K562 (cell line): ENCODE results near the gene ERH. TPM values are rescaled to one million over a fixed set of nuclear protein-coding genes. Genes with fewer than 3 reads are reported as not detected.

Experiments used
- ATAC-seq: fragments of 200-7000 bp; cut with Tn5 transposase; 3 replicates; pipeline ENCODE4 v1.9.1; 2020; ENCODE audit warnings: moderate library complexity
- BruUV-seq: library from RNA; stranded (reverse); fragments of 400-500 nt; replicated peaks from 2 replicates; lab custom pipeline; 2021; lab: Mats Ljungman, UMichigan
- CTCF ChIA-PET: fragments of 300-600 bp; formaldehyde crosslinking; extraction: SDS; loops from one replicate; lab custom pipeline; 2021; ENCODE audit warnings: low intra/inter-chr PET ratio; lab: Yijun Ruan, JAX
- POLR2A ChIA-PET: fragments of 300-600, 350-650 bp; sonication (Branson Sonifier 250); formaldehyde crosslinking; extraction: SDS; loops from one replicate; lab custom pipeline; 2021; ENCODE audit warnings: antibody characterized with exemption, inconsistent platforms; lab: Yijun Ruan, JAX
- DNase-seq, 4 experiments: peaks; one replicate each; pipeline versions ENCODE4 v3.0.0 to v3.0.0-alpha.2; 2011 to 2018; ENCODE audit warnings: low spot score in 3 of 4, mixed read lengths in 3 of 4; ENCODE audit errors: extremely low read depth in 1 of 4
- FAIRE-seq: peaks from 2 replicates; lab custom pipeline; 2011; peaks lifted over from hg19 to GRCh38; lab: Jason Lieb, UNC
- H2AFZ ChIP-seq: 2 replicates; pipeline ENCODE4 v1.6.0; 2011; ENCODE audit warnings: low read depth, low read length, control low read depth, inconsistent platforms
- H3K27ac ChIP-seq: fragments of 200-600 bp; 3 replicates; pipeline ENCODE4 v1.8.0; 2011; ENCODE audit warnings: low read depth, mild to moderate bottlenecking, control low read depth, inconsistent platforms, low read length, moderate library complexity, mixed read lengths; ENCODE audit errors: extremely low read depth
- H3K27me3 ChIP-seq, 2 experiments: fragments of 300-600 bp in 1 of 2; 2 replicates in 1 of 2; 3 replicates in 1 of 2; pipeline versions ENCODE4 v1.6.0 to v1.8.0; 2011; ENCODE audit warnings: inconsistent platforms in 2 of 2, low read length in 2 of 2, mild to moderate bottlenecking in 1 of 2, mixed read lengths in 1 of 2, moderate library complexity in 1 of 2; ENCODE audit not compliant: control insufficient read depth in 2 of 2, insufficient read depth in 2 of 2
- H3K36me3 ChIP-seq: fragments of 300-600 bp; 3 replicates; pipeline ENCODE4 v1.8.0; 2011; ENCODE audit warnings: mild to moderate bottlenecking, low read length, inconsistent platforms; ENCODE audit not compliant: control insufficient read depth, insufficient read depth
- H3K4me1 ChIP-seq, 2 experiments: fragments of 200-600 bp in 1 of 2; replicated peaks in 1 of 2; 2 replicates in 1 of 2; 3 replicates in 1 of 2; pipeline versions ENCODE4 v1.5.1 to v1.8.0; 2011; ENCODE audit warnings: inconsistent platforms in 2 of 2, low read length in 2 of 2, mild to moderate bottlenecking in 1 of 2, mixed read lengths in 1 of 2, moderate library complexity in 1 of 2; ENCODE audit not compliant: control insufficient read depth in 2 of 2, insufficient read depth in 2 of 2
- H3K4me2 ChIP-seq: 2 replicates; pipeline ENCODE4 v1.6.1; 2011; ENCODE audit warnings: low read length, control low read depth, inconsistent platforms, mixed read lengths; ENCODE audit not compliant: insufficient read depth
- H3K4me3 ChIP-seq: fragments of 200-600 bp; sonication (generic), shearing (Covaris generic); 2 replicates; pipeline ENCODE4 v1.5.1; 2016; ENCODE audit warnings: control low read depth, inconsistent platforms
- H3K79me2 ChIP-seq: fragments of 200-600 bp; 3 replicates; pipeline ENCODE4 v1.8.0; 2011; ENCODE audit warnings: low read length, inconsistent platforms; ENCODE audit not compliant: control insufficient read depth, insufficient read depth
- H3K9ac ChIP-seq, 2 experiments: 2 replicates each; pipeline versions ENCODE4 v1.6.0 to v1.6.1; 2011; ENCODE audit warnings: low read depth in 2 of 2, low read length in 2 of 2, control low read depth in 1 of 2, inconsistent platforms in 1 of 2, mild to moderate bottlenecking in 1 of 2, mixed read lengths in 1 of 2; ENCODE audit not compliant: insufficient read depth in 1 of 2
- H3K9me1 ChIP-seq: one replicate; pipeline ENCODE4 v1.6.0; 2011; ENCODE audit warnings: inconsistent platforms, mild to moderate bottlenecking, low read length, moderate library complexity; ENCODE audit not compliant: control insufficient read depth, insufficient read depth
- H3K9me3 ChIP-seq: replicated peaks from 2 replicates; pipeline ENCODE4 v1.5.1; 2011; ENCODE audit warnings: low read depth, low read length, inconsistent platforms; ENCODE audit not compliant: control insufficient read depth, insufficient read depth
- H4K20me1 ChIP-seq: replicated peaks from 2 replicates; pipeline ENCODE4 v1.6.1; 2011; ENCODE audit warnings: low read length, inconsistent platforms, mixed read lengths; ENCODE audit not compliant: control insufficient read depth, insufficient read depth
- ELF1 ChIP-seq: fragments of 200-800 bp; sonication (Bioruptor generic); IDR thresholded peaks from 2 replicates; pipeline ENCODE4 v1.6.1; 2016; ENCODE audit warnings: missing genetic modification characterization, missing compliant biosample characterization
- KLF1 ChIP-seq: fragments of 450-650 bp; IDR thresholded peaks from 2 replicates; pipeline ENCODE4 v1.6.1; 2016; ENCODE audit warnings: missing genetic modification characterization, missing compliant biosample characterization
- NUFIP1 ChIP-seq: fragments of 450-650 bp; IDR thresholded peaks from 2 replicates; pipeline ENCODE4 v1.6.1; 2018; ENCODE audit not compliant: partially characterized antibody
- PTRF ChIP-seq: fragments of 450-650 bp; IDR thresholded peaks from 2 replicates; pipeline ENCODE4 v1.6.1; 2016; ENCODE audit warnings: mild to moderate bottlenecking, missing genetic modification characterization, missing compliant biosample characterization
- TAF1 ChIP-seq: IDR thresholded peaks from 2 replicates; pipeline ENCODE4 v1.6.1; 2011; ENCODE audit warnings: mild to moderate bottlenecking, low read length, moderate library complexity; ENCODE audit not compliant: insufficient read depth, control insufficient read depth, severe bottlenecking; ENCODE audit errors: extremely low read depth
- THAP7 ChIP-seq: fragments of 250-450 bp; sonication (Bioruptor Pico); IDR thresholded peaks from 2 replicates; pipeline ENCODE4 v1.5.0; 2021
- WGBS: fragments of 100-300 bp; shearing (Covaris generic); methylation state at CpG from one replicate; pipeline ENCODE4 v1.1.6; 2016; ENCODE audit warnings: low coverage, mixed read lengths; ENCODE audit not compliant: insufficient coverage; ENCODE audit errors: missing lambda C conversion rate; 5-methylcytosine and 5-hydroxymethylcytosine counted together
- in situ Hi-C: fragments of 300-500 bp; cut with MboI; formaldehyde crosslinking; loops from 4 replicates; pipeline ENCODE4 v1.15.0; 2018; ENCODE audit warnings: inconsistent platforms, mixed read lengths
- intact Hi-C: fragments of 100-400 bp; cut with micrococcal nuclease; formaldehyde crosslinking; loops from 2 replicates; pipeline ENCODE4 v1.14.2; 2022
- polyA plus RNA-seq, 8 experiments: library from polyadenylated mRNA; depleted of rRNA in 4 of 8; stranded (reverse) in 5 of 8; unstranded in 3 of 8; fragments of >200 nt; fragmentation: Nextera tagmentation in 2 of 8; fragmentation: Illumina TruSeq in 1 of 8; extraction: Ambion mirVana in 2 of 8; extraction: Trizol in 1 of 8; gene quantifications; 2 replicates each; pipeline versions ENCODE4 v1.2.1 to v1.2.3, GENCODE V29; 2011 to 2014; ENCODE audit warnings: inconsistent platforms in 1 of 8, missing spikeins in 1 of 8
- total RNA-seq, 7 experiments: library from RNA; depleted of rRNA in 6 of 7; stranded (reverse); fragments of >200 nt in 6 of 7; fragmentation: Illumina TruSeq in 2 of 7; extraction: Trizol in 2 of 7; gene quantifications; 2 replicates each; pipeline versions ENCODE4 v1.2.1 to v1.2.3, GENCODE V29; 2011 to 2021; ENCODE audit warnings: low replicate concordance in 1 of 7
- TF ChIP-seq, protein P1 (sequence below), 3 experiments: fragments of 200-800 bp in 1 of 3; fragments of 250-450 bp in 1 of 3; fragments of 450-650 bp in 1 of 3; sonication (Bioruptor Pico) in 1 of 3; sonication (Bioruptor generic) in 1 of 3; formaldehyde crosslinking in 1 of 3; IDR thresholded peaks; 2 replicates each; pipeline versions ENCODE4 v1.6.1 to v1.8.0; 2016 to 2022; ENCODE audit warnings: mild to moderate bottlenecking in 2 of 3, missing genetic modification characterization in 2 of 3, missing compliant biosample characterization in 1 of 3, moderate library complexity in 1 of 3
- TF ChIP-seq, protein P2 (sequence below): sonication (generic); formaldehyde crosslinking; IDR thresholded peaks from 2 replicates; pipeline ENCODE4 v1.9.0; 2022; ENCODE audit warnings: mild to moderate bottlenecking, missing genetic modification reagents
- TF ChIP-seq, protein P3 (sequence below): fragments of 450-650 bp; formaldehyde crosslinking; IDR thresholded peaks from 2 replicates; pipeline ENCODE4 v1.4.0; 2022; ENCODE audit warnings: missing genetic modification characterization

The ERH gene
- total and polyA plus RNA-seq, 9 of the 15 experiments (the other 6 are each of a cell fraction or from before 2014, with no cell fraction given): 78.2 to 474 (median 250) TPM

DNA sequence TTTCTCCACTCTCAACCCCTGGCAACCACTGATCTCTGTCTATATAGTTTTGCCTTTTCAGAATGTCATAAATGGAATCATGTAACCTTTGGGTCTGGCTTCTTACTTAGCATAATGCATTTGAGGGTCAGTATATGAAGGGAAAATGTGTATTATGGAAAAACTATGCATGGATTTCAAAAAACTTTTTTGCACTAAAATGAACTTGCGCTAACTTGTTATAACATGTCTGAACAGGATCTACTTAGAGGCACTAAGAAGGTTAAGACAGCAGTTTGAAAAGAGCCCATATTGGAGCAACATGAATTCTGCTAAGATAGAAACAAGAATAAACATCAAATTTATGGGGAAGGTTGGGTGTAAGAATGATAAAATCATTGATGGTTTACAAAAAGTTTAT lies 29.5 kb upstream of the ERH start:
- peaks cover 26% of the 10 kb centered on the region; the same call in 2 of the 3 replicates for H3K36me3 ChIP-seq
- in situ Hi-C loops: no loop called here
- no peaks in the 10 kb centered on the region for H3K79me2 ChIP-seq
- TF ChIP-seq, protein P1, sequence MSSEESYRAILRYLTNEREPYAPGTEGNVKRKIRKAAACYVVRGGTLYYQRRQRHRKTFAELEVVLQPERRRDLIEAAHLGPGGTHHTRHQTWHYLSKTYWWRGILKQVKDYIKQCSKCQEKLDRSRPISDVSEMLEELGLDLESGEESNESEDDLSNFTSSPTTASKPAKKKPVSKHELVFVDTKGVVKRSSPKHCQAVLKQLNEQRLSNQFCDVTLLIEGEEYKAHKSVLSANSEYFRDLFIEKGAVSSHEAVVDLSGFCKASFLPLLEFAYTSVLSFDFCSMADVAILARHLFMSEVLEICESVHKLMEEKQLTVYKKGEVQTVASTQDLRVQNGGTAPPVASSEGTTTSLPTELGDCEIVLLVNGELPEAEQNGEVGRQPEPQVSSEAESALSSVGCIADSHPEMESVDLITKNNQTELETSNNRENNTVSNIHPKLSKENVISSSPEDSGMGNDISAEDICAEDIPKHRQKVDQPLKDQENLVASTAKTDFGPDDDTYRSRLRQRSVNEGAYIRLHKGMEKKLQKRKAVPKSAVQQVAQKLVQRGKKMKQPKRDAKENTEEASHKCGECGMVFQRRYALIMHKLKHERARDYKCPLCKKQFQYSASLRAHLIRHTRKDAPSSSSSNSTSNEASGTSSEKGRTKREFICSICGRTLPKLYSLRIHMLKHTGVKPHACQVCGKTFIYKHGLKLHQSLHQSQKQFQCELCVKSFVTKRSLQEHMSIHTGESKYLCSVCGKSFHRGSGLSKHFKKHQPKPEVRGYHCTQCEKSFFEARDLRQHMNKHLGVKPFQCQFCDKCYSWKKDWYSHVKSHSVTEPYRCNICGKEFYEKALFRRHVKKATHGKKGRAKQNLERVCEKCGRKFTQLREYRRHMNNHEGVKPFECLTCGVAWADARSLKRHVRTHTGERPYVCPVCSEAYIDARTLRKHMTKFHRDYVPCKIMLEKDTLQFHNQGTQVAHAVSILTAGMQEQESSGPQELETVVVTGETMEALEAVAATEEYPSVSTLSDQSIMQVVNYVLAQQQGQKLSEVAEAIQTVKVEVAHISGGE (CRISPR knock-in tag; IDR thresholded peaks at IDR 0.05): no peak
- TF ChIP-seq ELF1 (no peak), THAP7 (CRISPR knock-in tag) (no peak), KLF1 (tag) (no peak), NUFIP1 (no peak), PTRF (tag) (no peak), TAF1 (no peak)
- TF ChIP-seq, protein P2, sequence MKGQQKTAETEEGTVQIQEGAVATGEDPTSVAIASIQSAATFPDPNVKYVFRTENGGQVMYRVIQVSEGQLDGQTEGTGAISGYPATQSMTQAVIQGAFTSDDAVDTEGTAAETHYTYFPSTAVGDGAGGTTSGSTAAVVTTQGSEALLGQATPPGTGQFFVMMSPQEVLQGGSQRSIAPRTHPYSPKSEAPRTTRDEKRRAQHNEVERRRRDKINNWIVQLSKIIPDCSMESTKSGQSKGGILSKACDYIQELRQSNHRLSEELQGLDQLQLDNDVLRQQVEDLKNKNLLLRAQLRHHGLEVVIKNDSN (CRISPR knock-in tag): no peak
- TF ChIP-seq, protein P3, sequence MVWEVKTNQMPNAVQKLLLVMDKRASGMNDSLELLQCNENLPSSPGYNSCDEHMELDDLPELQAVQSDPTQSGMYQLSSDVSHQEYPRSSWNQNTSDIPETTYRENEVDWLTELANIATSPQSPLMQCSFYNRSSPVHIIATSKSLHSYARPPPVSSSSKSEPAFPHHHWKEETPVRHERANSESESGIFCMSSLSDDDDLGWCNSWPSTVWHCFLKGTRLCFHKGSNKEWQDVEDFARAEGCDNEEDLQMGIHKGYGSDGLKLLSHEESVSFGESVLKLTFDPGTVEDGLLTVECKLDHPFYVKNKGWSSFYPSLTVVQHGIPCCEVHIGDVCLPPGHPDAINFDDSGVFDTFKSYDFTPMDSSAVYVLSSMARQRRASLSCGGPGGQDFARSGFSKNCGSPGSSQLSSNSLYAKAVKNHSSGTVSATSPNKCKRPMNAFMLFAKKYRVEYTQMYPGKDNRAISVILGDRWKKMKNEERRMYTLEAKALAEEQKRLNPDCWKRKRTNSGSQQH: no peak
- no peaks in the 10 kb centered on the region for H3K9me1 ChIP-seq
- no peaks in the 10 kb centered on the region for H3K4me1 ChIP-seq
- CTCF ChIA-PET: no interaction called here
- DNase-seq (no peak), ATAC-seq (no peak), FAIRE-seq (no peak)
- intact Hi-C loops: no loop called here
- WGBS: 100% methylated on average over 1 of the region's 1 CpG
- H3K9ac ChIP-seq: no peak overlapping the region
- no peaks in the 10 kb centered on the region for H3K27me3 ChIP-seq
- no peak overlapping the region for H3K27ac ChIP-seq
- no TSS peak for BruUV-seq
- H3K9me3 ChIP-seq: no peaks in the 10 kb centered on the region
- no peak overlapping the region for H3K4me2 ChIP-seq
- no peak overlapping the region for H3K4me3 ChIP-seq
- POLR2A ChIA-PET: interaction anchor here (1.2 kb wide), 1 partner anchor 29 kb away, joined by 3 read pairs; the partner anchor contains the start of genes ERH and SLC39A9
- H4K20me1 ChIP-seq: no peaks in the 10 kb centered on the region
- no peak overlapping the region for H2AFZ ChIP-seq
